Peyer's patch (tissue), 4 donors: Measurements from ENCODE around the gene GALNT6.

ENCODE experiments used
- CTCF ChIP-seq, 6 experiments: fragments of 450-650 bp in 4 of 6; fragments of 200-600 bp in 2 of 6; sonication (generic) in 1 of 6; IDR thresholded peaks; one replicate each; pipeline ENCODE4 v1.5.1; 2017 to 2019; ENCODE audit warnings: antibody characterized with exemption in 6 of 6, mild to moderate bottlenecking in 3 of 6, moderate library complexity in 1 of 6
- POLR2A ChIP-seq, 2 donors: fragments of 450-650 bp; IDR thresholded peaks; one replicate each; pipeline ENCODE4 v1.5.1; 2017; ENCODE audit warnings: antibody characterized with exemption in 2 of 2, mild to moderate bottlenecking in 2 of 2, moderate library complexity in 2 of 2

GRCh38 chr12:51360315-51360714, 30.9 kb downstream of the GALNT6 start:
- TF ChIP-seq CTCF (IDR thresholded peaks at IDR 0.05) (no peak), POLR2A (IDR thresholded peaks at IDR 0.05) (no peak)
